Measurements from ENCODE around the gene HEXD.

HEXD gene

GRCh38 chr17:82382933-82383255, 35.3 kb upstream of the HEXD start:
- DNase-seq, result no peak

- DNase-seq, result no peak
Measured at GRCh38 chr17:82383411-82383810, 34.7 kb upstream of the HEXD start.

- DNase-seq, result no peak
Measured at GRCh38 chr17:82384051-82384729, 34.0 kb upstream of the HEXD start.

GRCh38 chr17:82384730-82385481, 33.2 kb upstream of the HEXD start:
- no peak for DNase-seq

DNA sequence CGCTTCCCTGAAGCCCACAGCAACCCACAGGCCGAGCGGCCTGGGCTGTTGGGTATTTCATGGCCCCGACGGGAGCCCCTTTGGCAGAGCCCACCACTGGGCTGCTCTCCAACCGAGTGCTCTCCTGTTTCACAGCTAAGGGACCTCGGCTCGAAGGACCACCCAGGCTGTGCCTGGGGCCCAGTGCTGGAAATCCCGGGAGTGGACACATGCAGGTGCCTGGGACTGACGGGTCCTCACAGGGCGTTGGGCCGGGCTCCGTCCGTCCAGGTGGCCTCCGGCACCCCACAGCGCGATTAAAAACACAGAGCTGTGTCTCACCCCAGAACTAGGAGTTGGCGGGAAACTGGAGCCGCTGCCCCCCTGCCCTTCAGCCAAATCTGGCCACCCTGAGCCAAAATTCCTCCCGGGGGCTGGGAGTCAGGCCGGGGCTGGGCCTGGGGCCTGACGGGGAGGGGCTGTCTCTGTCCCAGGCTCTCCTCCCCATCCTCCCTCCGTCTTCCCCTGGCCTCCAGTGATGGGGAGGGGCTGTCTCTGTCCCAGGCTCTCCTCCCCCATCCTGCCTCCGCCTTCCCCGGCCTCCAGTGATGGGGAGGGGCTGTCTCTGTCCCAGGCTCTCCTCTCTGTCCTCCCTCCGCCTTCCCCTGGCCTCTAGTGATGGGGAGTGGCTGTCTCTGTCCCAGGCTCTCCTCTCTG, 32.4 kb upstream of the HEXD start:
- no peak for DNase-seq

- DNase-seq, result no peak
Measured at GRCh38 chr17:82386255-82386831, 31.8 kb upstream of the HEXD start.

DNA sequence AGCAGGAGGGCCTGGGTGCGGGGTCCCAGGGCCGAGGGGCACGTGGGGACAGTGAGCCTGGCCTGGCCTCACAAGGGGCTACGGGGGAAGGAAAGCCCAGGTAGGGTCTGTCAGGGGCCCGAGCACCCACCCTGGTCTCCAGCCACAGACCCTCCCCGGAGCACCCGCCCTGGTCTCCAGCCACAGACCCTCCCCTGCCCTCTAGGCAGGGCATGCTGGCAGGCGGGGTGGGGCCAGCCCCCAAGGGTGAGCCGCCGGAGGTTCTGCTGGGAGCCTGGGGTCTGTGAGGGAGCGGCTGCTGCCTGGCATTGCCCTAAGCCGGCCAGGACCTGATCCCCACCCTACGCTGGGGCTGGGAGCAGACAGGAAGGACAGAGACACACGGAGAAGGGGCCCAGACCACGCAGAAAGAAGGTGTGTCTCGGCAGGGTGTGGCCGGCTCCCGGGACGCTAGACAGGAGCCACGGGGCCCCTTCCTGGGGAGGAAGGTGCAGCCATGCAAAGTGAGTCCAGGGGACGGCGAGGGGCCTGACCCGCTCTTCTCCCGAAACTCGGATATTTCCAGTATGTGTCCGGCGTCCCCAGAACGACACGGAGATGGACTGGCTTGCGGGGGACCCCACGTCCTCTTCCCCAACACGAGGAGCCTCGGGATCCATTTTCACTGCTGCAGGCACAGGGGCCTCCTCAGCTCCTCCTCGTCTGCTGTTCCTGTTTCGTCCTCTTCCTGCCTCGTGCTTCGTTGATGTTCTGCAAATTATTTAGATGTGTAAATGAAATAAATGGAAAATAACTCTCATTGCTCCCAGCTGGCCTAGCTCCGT, 31.1 kb upstream of the HEXD start:
- DNase-seq, result no peak

DNA sequence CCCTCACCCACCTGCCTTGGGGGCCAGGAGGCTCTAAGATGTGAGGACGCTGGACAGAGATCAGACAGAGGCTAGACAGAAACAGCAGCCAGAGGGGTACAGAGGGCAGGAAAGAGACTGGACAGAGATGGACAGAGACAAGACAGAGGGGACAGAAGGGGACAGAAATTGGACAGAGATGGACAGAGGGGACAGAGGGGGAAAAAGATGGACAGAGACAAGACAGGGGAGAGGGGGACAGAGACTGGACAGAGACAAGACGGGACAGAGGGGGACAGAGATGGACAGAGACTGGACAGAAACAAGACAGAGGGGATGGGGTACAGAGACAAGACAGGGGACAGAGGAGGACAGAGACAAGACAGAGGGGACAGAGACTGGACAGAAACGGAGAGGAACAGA, 30.4 kb upstream of the HEXD start:
- DNase-seq, result no peak

- DNase-seq, result no peak
Measured at GRCh38 chr17:82388223-82388921, 29.8 kb upstream of the HEXD start.

DNA sequence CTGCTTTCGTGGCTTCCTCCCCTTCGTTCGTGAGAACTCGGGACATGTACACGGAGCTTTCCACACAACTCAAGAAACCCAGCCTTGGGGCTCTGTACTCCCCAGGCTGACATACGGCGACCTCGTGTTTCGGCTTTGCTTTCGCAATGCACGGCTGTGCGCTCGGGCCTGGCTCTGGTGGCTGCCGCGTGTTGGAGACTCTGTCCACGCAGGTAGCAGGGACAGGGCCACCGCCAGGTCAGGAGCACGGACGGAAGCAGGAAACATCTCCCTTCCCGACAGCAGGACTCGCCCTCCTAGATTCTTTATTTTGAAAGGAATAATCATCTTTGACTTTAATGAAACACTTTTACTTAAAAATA, 29.2 kb upstream of the HEXD start:
- DNase-seq, result no peak

GRCh38 chr17:82389379-82389778, 28.8 kb upstream of the HEXD start:
- DNase-seq, result no peak

DNA sequence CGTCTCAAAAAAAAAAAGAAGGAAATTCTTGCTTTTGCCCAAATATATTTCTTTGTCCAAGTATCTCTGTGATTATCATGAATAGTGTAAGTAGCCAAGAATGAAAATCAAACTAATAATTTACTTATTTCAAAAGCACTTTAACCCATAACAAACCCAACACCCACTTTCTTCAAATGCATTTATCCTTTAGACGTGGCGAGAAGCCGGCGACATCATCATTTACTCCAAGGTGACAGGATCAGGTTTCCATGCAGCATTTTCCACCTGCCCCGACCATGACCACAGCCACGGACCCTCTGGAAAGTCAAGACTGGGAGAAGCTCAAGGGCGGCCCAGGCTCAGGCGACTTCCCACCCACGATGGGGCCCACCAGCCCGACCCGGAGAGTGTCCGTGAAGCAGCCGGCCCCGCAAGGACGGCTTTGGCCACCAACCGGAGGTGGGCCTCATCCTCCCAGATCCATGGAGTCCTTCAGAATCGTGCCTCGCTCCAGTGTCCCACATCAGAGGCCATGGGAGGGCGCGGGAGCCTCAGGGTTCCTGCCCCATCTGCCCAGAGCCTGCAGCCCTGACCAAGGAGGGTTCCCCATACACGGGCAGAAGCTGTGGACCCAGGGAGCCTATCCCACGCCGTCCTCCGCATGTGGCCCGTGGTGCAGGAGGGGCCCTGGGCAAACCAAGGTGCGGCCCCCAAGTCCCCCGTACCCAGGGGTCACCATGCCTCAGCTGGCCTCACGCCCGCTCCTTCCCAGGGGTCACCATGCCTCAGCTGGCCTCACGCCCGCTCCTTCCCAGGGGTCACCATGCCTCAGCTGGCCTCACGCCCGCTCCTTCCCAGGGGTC, 27.9 kb upstream of the HEXD start:
- DNase-seq, result no peak

GRCh38 chr17:82390860-82391435, 27.2 kb upstream of the HEXD start:
- no peak for DNase-seq

DNA sequence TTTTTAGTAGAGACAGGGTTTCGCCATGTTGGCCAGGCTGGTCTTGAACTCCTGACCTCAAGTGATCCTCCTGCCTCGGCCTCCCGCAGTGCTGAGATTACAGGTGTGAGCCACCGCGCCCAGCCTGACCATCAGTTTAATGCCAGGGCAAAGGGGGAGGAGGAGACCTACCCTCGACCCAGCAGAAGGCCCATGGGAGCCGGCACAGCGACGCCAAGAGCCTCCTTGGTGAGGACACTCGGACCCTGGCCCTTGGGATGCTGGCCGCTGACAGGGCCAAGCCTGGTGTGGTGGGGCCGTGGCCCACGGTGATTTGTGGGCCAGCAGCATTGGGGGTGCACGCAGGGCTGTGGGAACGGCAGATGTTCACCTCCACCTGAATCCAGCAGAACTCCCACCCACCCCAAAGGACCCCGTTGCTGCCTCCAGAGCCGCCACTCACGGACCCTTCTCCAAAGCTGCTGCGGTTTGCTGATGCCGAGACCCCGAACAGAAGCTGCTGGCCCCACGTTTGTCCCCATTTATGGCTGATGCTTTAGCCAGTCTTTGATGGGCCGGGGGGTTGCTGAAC, 26.6 kb upstream of the HEXD start:
- no peak for DNase-seq

GRCh38 chr17:82392209-82392920, 25.8 kb upstream of the HEXD start:
- DNase-seq, result no peak

- DNase-seq, result no peak
Measured at GRCh38 chr17:82392941-82393340, 25.2 kb upstream of the HEXD start.

DNA sequence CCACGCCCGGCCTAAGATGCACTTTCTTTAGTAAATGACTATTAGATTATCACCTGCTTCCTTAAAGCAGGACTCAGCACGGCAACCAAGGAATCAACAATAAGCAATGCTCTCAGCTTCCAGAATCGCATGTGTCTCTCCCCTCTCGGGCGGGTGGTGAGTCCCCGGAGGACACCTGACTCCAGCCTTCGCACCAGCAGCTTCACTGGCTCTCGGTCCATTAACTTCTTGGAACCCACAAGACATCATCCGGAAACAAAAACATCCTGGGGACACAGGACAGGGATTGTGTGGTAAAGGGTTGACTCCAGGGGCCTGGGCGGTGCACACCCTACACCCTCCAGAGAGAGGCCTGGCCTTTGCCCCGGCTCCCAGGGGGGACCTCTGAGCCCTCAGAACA, 23.9 kb upstream of the HEXD start:
- DNase-seq, result no peak

DNA sequence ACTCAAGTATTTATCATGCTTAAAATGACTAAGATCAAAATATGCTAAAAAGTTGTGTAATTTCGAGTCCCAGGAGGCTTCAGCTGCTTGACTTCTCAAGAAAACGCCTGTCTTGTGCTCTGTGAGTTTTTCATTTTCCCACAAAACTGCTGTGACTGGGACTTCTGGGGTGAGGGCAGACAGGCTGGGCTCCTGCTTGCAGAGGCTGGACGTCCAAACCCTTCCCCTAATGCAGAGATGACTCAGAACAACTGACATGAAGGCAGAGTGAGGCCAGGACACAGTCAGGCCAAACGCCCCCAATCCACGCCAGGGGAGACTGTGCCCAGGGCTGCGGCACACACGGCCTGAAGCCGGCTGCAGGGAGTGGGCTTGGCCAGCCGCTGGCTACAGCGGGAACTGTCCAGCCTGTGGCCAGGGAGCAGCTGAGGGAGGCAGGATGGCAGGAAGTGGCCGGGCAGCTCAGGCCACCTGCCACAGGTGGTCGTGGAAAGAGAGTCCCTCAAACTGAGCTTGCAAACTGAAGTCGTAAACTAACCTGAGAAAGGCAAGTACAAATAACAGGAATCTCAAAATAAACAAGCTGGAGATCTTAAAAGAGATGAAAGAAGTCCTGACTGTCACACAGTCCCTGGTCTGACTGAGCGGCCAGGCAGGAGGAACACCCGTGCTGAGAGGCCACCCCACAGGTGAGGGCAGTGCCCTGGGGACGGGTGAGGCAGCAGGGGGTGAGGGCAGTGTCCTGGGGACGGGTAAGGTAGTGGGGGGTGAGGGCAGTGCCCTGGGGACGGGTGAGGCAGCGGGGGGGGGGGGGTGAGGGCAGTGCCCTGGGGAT, 21.3 kb upstream of the HEXD start:
- DNase-seq, result no peak

All from stimulated activated CD4-positive, alpha-beta T cell treated with anti-CD3 and anti-CD28 coated beads, Interleukin-4, amount 100 ng/mL, for 4 hours (primary cell).